Stimulated activated CD4-positive, alpha-beta T cell treated with anti-CD3 and anti-CD28 coated beads, Interleukin-2, amount 100 ng/mL, for 24 hours (primary cell): ENCODE measurements around the gene GFRA1.

Experiments used
- DNase-seq, 2 donors: peaks; one replicate each; pipeline ENCODE4 v3.0.0-alpha.2; 2020

GFRA1 gene

GRCh38 chr10:116024271-116024878 lies 248.6 kb downstream of the GFRA1 start:
- no peak for DNase-seq

GRCh38 chr10:116017405-116017804 lies 255.6 kb downstream of the GFRA1 start:
- no peak for DNase-seq

- DNase-seq: no peak
These were observed 257.2 kb downstream of the GFRA1 start for GRCh38 chr10:116015583-116016333.

- no peak for DNase-seq
These were observed 258.0 kb downstream of the GFRA1 start for GRCh38 chr10:116014871-116015582.

GRCh38 chr10:116014326-116014725 lies 258.7 kb downstream of the GFRA1 start:
- no peak for DNase-seq

- no peak for DNase-seq
These were observed 261.1 kb downstream of the GFRA1 start for GRCh38 chr10:116011929-116012328.

GRCh38 chr10:116007256-116007891 lies 265.6 kb downstream of the GFRA1 start:
- no peak for DNase-seq
